Lower leg skin (tissue), 3 donors: Measurements from ENCODE around the gene TMEM259.

ENCODE experiments used
- POLR2A ChIP-seq, 2 donors: fragments of 450-650 bp; IDR thresholded peaks; one replicate each; pipeline ENCODE4 v1.6.1; 2016 to 2017; ENCODE audit warnings: antibody characterized with exemption in 2 of 2, mild to moderate bottlenecking in 1 of 2, moderate library complexity in 1 of 2
- TF ChIP-seq, protein P1 (sequence below), 3 donors: fragments of 450-650 bp; IDR thresholded peaks; one replicate each; pipeline ENCODE4 v1.5.1; 2016; ENCODE audit warnings: antibody characterized with exemption in 3 of 3, mild to moderate bottlenecking in 3 of 3, moderate library complexity in 2 of 3

DNA sequence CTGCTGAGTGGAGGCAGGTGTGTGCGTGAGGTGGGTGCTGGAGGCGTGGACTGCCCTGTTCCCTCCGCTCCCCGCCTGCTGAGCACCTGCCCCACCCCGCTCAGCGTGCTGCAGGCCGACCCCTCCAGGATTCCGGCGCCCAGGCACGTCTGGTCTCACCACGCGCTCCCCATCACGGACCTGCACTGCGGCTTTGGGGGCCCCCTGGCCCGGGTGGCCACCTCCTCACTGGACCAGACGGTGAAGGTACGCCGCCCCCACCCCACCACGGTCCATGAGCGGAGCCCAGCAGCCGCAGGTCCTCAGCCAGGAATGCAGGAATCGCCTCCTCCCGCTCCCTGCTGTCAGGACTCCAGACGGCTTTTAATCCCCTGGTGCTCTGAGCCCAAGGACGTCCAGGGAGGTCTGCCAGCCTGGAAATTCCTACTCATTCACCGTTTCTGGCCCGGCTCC is 30.8 kb downstream of the TMEM259 start:
- TF ChIP-seq, protein P1, sequence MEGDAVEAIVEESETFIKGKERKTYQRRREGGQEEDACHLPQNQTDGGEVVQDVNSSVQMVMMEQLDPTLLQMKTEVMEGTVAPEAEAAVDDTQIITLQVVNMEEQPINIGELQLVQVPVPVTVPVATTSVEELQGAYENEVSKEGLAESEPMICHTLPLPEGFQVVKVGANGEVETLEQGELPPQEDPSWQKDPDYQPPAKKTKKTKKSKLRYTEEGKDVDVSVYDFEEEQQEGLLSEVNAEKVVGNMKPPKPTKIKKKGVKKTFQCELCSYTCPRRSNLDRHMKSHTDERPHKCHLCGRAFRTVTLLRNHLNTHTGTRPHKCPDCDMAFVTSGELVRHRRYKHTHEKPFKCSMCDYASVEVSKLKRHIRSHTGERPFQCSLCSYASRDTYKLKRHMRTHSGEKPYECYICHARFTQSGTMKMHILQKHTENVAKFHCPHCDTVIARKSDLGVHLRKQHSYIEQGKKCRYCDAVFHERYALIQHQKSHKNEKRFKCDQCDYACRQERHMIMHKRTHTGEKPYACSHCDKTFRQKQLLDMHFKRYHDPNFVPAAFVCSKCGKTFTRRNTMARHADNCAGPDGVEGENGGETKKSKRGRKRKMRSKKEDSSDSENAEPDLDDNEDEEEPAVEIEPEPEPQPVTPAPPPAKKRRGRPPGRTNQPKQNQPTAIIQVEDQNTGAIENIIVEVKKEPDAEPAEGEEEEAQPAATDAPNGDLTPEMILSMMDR (IDR thresholded peaks at IDR 0.05) = no peak
- TF ChIP-seq POLR2A (IDR thresholded peaks at IDR 0.05) = no peak
